KBM-7 (cell line): ENCODE results near the gene WNT2B.
A peak's percentile ranks its signal among the peaks of the same experiment; 100 is the strongest.
"Not testable (repeated sequence)": the region's sequence is repeated elsewhere in the genome, so short reads cannot be mapped to it uniquely, and the experiment has no call there.

Experiments
- DNase-seq: peaks from one replicate; pipeline ENCODE4 v3.0.0-alpha.2; 2015
- in situ Hi-C: fragments of 300-500 bp; cut with MboI; formaldehyde crosslinking; loops from 2 replicates; pipeline ENCODE4 v1.14.3; 2020; ENCODE audit warnings: low sequenced_read_pairs, low pct_unique_long_range_greater_than_20kb, mixed read lengths

The WNT2B gene

DNA sequence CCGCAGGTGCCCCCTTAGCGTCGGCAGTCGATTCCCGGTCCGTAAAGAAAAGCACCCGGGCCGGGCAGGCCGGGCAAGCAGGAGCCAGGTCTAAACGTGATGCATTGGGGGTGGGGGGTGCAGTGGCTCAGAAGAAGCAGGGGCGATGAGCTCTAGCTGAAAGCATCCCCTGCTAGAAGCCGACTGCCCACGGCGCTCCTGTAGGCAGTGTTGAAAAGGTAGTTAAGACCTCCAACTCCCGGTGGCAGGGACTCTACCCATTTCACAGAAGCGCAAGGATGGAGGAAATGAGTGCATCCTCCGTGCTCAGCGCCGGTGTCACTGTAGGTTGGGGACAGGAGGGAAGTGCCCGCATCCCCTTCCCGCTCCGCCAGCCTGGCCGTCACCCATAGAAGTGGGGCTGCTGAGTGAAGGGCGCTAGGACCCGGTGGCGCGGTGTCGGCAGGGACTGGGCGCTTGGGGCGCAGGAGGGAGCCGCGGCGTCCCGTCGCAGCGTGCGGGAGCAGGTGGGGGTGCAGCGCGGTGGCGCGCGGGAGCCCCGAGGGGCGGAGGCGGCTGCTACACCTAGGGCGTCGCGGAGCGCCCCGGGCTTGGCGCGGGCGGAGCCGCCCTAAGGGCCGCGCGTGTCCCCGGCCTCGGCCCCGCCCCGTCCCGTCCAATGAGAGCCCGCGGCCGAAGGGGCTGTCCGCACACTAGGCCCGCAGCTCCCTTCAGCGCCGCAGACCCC, at the start of gene WNT2B:
Gene WNT2B (plus strand): TSS at position 688 of the 727 bp plus-strand sequence. CDS start 298 bp downstream, outside the sequence.
- peak; percentile 48 for DNase-seq
- in situ Hi-C loops: no loop called here

DNA sequence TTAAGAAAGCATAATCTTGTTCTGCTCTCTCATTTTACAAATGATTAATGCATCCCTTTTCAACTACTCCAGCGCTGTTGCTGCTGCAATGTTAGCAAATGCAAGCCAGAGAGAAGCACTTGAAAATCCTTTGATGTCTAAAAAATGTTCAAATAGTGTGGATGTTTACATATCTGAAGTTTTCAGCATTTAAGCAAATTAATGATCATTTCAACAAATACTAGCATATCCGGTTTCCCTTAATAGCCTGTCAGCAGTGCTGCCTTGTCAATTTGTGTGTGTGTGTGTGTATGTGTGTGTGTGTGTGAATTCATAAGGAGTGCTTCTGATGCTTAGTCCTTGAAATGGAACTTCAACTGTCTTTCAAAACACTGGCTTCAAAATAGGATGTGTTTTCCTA, 48.1 kb upstream of the WNT2B start:
- DNase-seq: no peak
- in situ Hi-C loops: no loop called here

DNA sequence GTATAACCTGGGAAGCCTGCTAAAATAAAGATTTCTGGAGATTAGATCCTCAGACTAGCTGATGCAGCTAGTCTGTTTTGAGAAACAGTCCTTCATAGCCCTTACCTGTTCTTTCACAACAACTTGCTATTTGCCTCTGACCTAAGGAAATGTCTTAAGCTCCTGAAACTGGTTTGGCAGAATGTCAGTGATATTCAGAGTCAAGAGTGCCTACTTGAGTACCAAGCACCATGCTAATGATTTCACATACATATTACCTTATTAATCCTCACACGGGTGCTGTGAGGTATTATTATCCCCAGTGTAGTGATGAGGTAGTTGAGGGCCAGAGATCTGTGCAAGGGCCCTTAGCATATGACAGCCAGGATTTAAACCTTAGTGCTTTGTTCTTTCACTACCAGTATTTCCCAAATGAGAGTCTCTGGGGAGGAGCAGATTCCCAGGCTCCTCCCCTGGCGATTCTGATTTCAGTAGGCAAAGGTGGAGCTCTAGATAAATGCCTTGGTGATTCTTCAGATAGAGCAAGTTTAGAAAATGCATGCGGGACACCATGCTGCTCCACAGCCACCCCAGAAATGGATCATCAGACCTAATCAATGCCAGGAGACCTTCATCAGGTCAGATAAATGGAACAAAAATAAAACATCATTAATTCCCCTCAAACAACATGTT, 47.4 kb upstream of the WNT2B start:
- DNase-seq: no peak
- in situ Hi-C loops: no loop called here

DNA sequence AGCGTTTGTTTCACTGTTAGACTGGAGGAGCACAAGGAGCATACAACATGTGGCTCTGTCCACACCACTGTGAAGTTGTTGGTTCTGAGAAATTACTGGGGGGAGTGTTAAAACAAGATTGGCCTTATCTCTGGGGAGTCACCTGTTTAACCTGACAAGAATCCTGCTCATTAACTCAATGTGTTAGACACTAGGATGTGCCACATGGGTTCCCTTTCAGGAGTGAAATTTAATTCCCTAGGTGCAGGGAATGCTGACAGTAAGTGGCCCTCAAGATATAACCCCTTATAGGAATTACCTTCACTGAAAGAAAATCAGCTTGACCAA, 45.8 kb upstream of the WNT2B start:
- in situ Hi-C loops: no loop called here
- no peak for DNase-seq

DNA sequence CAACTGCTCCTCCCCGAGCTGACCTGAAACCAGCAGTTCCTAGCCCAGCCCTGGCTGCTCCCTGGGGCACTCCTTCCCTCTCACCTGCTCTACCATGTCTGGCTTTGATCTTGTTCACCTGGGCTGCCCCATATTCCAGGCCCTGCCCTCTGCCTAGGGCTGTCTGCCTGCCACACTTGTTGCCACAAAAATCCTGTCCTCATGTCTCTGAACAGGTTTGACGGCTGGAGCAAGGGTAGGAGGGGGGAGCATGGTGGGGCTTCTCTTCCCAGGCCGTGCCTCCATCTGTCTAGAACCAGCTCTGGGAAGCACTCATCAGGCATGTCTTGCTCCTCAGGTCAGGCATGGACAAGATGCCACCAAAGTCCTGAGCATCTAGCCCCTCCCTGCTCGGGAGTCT, 44.3 kb upstream of the WNT2B start:
- in situ Hi-C loops: no loop called here
- no peak for DNase-seq

DNA sequence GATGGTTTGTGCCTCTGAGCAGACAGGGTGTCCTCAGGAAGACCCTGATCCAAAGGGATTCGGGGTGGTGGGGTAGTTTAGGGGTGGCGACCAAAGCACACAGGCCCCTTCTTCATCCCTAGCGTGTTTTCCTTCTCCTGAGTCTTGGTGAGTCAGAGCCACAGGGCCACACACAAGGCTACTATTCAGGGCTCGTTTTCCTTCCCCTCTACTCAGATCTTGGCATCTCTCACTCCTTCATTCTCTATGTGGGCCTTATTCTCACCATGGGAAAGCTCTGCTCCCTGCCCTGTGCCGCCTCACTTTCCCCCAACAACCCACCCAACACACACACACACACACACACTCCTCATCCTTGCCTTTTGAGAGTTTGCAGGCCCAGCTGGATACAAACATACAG, 43.6 kb upstream of the WNT2B start:
- in situ Hi-C loops: no loop called here
- no peak for DNase-seq

DNA sequence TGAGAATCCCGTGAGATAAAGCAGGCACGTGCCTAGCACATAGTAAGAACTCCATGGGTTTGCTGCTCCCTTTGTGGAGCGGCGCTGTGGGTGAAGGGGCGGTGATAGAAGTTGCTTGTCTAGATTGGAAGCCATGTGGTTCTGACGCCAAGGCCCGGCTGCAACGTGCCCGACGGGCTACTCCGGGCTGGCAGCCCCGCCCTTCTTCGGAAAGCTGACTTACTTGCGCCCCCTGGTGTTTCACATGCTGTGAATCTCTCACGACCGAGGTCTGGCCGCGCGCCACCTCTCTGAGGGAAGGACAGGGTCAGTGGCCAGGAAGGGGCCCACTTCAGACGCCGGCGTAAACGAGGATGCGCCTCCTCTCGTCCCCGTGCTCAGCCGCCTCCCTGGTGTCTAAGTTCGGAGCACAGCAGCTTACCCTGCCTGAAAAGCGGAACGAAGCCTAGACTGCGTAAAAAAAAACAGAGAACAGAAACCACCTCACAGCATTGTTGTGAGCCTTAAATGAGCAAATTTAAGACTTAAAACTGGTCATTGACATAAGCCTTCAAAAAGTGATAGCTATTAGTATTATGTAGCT, 42.6 kb upstream of the WNT2B start:
- peak; percentile 95 for DNase-seq
- in situ Hi-C loops: no loop called here

DNA sequence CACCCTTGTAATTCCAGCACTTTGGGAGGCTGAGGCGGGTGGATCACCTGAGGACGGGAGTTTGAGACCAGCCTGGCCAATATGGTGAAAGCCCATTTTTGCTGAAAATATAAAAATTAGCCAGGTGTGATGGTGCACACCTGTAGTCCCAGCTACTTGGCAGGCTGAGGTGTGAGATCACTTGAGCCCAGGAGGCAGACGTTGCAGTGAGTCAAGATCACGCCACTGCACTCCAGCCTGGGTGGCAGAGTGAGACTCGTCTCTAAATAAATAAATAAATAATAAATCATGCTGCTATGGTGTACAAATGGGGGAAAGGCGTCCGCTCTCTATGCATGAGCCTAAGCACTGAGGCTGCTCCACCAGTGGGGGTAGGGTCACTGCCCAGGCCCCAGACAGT, 38.4 kb upstream of the WNT2B start:
- DNase-seq, in situ Hi-C loops: not testable (repeated sequence)

DNA sequence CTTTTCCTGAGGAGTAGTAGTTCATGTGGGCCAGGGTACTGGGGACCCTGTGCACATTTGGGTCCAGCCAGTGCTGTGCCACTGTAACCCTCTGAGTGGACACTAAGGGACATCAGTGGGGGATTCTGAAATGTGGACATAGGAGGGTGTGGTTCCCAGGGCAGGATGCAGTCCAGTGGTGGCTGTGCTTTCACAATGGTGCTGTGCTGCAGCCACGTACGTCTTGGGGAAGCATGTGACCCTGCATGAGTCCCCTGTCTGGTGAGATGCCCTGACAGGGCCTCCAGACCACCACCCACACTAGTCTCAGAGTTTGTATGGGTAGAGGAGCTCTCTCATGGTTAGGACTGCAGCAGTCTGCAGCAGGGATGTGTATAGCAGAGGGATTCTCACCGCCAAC, 37.8 kb upstream of the WNT2B start:
- in situ Hi-C loops: no loop called here
- no peak for DNase-seq

DNA sequence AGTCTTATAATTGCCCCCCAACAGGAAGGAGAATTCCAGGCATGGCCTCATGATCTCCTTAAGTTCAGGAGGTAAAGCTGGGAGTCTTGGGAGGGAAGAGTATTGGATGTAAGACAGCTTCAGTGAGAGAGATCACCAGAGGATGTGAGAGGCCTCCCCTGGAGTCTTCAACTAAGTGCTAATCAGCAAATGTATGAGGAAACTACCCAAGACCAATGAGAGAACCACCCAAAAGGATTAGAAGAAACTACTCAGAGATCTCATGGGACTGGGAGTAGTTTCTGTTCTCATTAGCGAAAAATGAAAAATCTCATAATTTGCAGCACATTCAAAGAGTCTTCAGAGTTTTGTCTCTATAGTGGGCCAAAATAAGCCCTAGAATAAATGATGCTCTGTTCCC, 36.6 kb upstream of the WNT2B start:
- in situ Hi-C loops: no loop called here
- no peak for DNase-seq

DNA sequence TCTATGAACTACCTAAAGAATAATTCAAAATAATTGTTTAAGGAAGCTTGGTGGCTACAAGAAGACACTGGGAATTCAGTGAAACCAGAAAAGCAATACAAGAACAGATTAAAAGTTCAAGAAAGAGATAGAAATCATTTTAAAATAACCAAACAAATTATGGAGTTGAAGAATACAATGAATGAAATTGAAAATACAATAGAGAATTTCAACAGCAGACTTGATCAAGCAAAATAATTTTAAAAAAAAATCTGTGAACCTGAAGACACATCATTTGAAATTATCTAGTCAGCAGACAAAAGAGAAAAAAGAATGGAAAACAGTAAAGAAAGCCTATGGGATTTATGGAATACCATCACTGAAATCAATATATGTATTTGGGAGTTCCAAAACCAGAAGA, 31.2 kb upstream of the WNT2B start:
- no peak for DNase-seq
- in situ Hi-C loops: no loop called here

DNA sequence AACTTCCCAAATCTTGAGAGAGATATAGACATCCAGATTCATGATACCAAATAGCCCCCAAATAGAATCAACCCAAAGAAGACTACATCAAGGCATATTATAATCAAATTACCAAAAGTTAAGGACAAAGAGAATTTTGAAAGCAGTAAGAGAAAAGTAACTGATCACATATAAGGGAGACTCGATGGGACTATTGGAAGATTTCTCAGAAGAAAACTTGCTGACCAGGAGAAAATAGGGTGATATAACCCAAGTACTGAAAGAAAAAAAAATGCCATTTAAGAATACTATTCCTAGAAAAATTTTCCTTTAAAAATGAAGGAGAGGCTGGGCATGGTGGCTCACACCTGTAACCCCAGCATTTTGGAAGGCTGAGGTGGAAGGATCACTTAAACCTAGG, 30.5 kb upstream of the WNT2B start:
- in situ Hi-C loops: no loop called here

DNA sequence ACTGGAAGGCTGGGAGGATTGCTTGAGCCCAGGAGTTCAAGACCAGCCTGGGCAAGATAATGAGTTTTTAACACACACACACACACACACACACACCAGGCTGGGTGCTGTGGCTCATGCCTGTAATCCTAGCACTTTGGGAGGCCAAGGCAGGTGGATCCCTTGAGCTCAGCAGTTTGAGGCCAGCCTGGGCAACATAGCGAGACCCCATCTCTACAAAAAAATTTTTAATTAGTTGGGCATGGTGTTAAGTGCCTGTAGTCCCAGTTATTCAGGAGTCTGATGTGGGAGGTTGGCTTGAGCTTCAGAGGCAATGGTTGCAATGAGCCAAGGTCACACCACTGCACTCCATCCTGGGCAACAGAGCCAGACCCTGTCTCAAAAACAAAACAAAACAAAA, 22.7 kb upstream of the WNT2B start:
- in situ Hi-C loops, DNase-seq: not testable (repeated sequence)

More for the DNA sequence above, 30.5 kb upstream of the WNT2B start:
- DNase-seq: no peak

DNA sequence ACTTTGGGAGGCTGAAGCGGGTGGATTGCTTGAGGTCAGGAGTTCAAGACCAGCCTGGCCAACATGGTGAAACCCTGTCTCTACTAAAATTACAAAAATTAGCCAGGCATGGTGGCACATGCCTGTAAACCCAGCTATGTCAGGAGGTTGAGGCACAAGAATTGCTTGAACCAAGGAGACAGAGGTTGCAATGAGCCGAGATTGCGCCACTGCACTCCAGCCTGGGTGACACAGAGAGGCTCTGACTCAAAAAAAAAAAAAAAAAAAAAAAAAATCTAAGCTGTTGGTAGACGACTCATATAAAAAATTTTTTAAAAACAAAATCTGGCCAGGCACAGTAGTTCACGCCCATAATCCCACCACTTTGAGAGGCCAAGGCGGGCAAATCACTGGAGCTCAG, 21.1 kb upstream of the WNT2B start:
- DNase-seq, in situ Hi-C loops: not testable (repeated sequence)

DNA sequence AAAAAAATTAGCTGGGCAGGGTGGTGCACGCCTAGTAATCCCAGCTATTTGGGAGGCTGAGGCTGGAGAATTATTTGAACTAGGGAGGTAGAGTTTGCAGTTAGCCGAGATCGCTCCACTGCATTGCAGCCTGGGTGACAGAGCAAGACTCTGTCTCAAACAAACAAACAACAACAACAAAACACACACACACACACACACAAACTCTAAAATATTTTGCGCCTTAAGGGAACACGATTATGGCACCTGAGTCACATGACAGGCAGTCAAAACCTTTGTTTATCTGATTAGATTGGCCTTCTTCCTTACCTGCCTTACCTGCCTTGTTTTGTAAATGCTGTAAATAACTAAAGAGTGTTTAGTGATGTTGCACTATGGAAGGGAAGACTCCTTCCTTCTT, 20.6 kb upstream of the WNT2B start:
- no peak for DNase-seq
- in situ Hi-C loops: no loop called here

DNA sequence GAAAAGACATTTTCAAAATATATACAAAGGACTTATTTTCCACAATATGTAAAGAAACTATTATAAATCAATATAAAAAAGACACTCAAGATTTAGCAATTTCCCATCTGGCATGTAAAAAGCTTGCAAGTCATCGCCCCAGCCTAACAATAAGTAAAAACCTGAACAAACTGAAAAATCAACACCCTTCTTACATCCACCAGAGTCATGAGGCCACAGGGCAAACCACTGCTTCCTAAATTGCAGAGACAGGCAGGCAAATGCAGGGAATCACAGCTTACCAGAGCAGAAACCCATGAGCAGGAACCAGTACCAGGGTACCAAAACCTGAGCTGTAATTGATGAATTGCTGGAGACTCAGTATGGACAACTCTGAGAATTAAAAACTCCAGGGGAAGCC, 16.7 kb upstream of the WNT2B start:
- DNase-seq: no peak
- in situ Hi-C loops: no loop called here

DNA sequence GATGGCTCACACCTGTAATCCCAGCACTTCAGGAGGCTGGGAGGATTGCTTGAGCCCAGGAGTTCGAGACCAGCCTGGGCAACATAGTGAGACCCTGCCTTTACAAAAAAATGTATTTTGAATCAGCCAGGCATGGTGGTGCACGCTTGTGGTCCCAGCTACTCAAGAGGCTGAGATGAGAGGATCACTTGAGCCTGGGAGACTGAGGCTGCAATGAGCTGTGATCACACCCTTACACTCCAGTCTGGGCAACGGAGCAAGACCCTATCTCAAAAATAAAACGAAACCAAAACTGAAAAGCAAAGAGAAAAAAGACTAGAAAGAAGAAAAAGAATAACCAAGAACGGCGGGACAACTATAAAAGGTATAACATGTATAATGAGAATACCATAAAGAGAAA, 15.4 kb upstream of the WNT2B start:
- in situ Hi-C loops: no loop called here

DNA sequence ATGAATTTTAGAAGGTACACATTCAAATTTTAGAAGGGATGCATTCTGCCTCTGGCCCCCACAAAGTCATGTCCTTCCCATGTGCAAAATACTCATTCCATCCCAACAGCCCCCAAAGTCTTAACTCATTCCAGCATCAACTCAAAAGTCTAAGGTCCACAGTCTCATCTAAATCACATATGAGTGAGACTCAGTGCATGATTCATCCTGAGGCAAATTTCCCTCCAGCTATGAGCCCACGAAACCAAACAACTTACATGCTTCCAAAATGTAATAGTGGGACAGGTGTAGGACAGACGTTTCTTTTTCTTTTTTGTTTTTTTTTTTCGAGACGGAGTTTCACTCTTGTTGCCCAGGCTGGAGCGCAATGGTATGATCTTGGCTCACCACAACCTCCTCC, 12.5 kb upstream of the WNT2B start:
- DNase-seq: no peak
- in situ Hi-C loops: no loop called here

More for the DNA sequence above, 15.4 kb upstream of the WNT2B start:
- no peak for DNase-seq

DNA sequence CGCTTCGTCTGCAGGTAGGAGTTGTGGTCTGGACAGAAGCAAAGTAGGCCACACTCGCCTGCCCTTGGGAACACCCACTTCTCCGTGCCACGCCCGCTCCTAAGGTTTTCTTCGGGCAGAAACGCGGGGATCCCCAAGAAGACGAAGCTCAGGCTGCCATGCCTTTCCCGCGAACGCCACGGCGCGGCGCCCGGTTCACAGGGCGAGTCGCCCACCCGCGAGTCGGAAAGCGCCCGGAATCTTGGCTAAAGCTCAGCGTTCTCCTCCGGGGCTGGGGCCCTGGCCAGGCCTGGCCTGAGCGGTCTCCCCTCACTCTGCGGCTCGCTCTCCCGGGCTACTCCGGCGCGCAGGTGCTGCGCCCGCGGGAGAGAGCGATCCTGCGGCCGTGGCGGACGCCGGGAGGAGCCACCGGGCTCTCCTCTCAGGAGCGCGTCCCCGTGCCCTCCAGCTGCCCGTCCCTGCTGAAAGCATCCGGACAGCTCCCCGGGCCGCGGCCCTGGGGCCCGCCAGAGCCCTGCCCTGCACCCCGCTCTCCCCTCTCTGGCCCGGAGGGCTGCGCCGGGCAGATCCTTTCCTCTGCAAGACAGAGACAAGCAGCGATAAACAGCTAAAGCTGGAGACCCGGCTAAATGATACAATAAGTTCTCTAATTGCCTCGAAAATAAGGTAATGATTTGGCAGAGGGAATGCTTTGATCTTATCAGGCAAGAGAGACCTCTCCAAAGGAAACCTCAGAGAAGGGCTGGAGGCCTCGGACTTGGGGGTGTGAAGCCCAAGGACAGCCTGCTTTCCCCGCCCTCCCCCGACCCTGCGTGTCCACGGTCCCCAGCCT, 6.7 kb upstream of the WNT2B start:
- DNase-seq: peak; percentile 60
- in situ Hi-C loops: no loop called here

DNA sequence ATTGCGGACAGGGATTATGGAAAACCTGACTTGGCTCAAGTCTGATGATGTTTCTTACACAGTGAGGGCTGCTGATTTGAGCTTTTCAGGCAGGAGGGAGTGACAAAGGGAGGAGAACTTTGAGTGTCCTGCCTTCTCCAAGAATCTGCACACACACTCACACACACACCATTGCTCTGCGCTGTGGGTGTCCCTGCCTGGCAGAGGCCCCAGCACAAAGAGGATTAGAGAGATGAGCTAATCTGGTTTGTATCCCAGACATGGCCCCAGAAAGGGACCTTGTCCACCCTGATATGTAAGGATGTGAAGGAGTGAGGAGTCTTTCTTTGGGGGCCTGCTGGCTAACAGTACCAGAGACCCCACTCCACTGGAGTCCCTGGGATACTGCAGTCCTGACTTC, 5.9 kb upstream of the WNT2B start:
- in situ Hi-C loops: no loop called here
- DNase-seq: no peak
